Keratinocyte (primary cell): ENCODE measurements around the gene AGAP1. TPM values are rescaled to one million over a fixed set of nuclear protein-coding genes. Genes with fewer than 3 reads are reported as not detected.

Experiments used
- DNase-seq: peaks from one replicate; pipeline ENCODE4 v3.0.0-alpha.2; 2011; ENCODE audit warnings: low read depth, missing footprints, low spot score
- FAIRE-seq: peaks from 2 replicates; lab custom pipeline; 2011; peaks lifted over from hg19 to GRCh38; lab: Jason Lieb, UNC
- H2AFZ ChIP-seq: 2 replicates; pipeline ENCODE4 v1.6.0; 2012; ENCODE audit warnings: low read length, control low read depth, inconsistent platforms; ENCODE audit not compliant: control insufficient read depth
- H3K27ac ChIP-seq: 2 replicates; pipeline ENCODE4 v1.5.1; 2011; ENCODE audit warnings: low read length; ENCODE audit not compliant: control insufficient read depth, insufficient read depth
- H3K27me3 ChIP-seq: 3 replicates; pipeline ENCODE4 v1.6.0; 2011; ENCODE audit warnings: low read length; ENCODE audit not compliant: control insufficient read depth, insufficient read depth; ENCODE audit errors: extremely low read depth
- H3K36me3 ChIP-seq, 2 experiments: 2 replicates in 1 of 2; 3 replicates in 1 of 2; pipeline ENCODE4 v1.5.1; 2011; ENCODE audit warnings: low read length in 2 of 2, mild to moderate bottlenecking in 1 of 2; ENCODE audit not compliant: control insufficient read depth in 2 of 2, insufficient read depth in 2 of 2; ENCODE audit errors: extremely low read depth in 1 of 2
- H3K4me1 ChIP-seq: 3 replicates; pipeline ENCODE4 v1.5.1; 2011; ENCODE audit warnings: low read length; ENCODE audit not compliant: control insufficient read depth, insufficient read depth; ENCODE audit errors: extremely low read depth
- H3K4me2 ChIP-seq: 3 replicates; pipeline ENCODE4 v1.6.0; 2011; ENCODE audit warnings: low read depth, low read length; ENCODE audit not compliant: control insufficient read depth, insufficient read depth; ENCODE audit errors: extremely low read depth
- H3K4me3 ChIP-seq, 3 experiments: fragments of 200-600 bp in 1 of 3; sonication (generic) in 1 of 3; 2 replicates in 2 of 3; 3 replicates in 1 of 3; pipeline ENCODE4 v1.5.1; 2011 to 2016; ENCODE audit warnings: low read length in 3 of 3, mild to moderate bottlenecking in 3 of 3, control low read depth in 2 of 3, inconsistent platforms in 1 of 3, low read depth in 1 of 3, mixed read lengths in 1 of 3, mixed run types in 1 of 3, moderate library complexity in 1 of 3; ENCODE audit not compliant: control insufficient read depth in 2 of 3, insufficient read depth in 2 of 3; ENCODE audit errors: extremely low read depth in 1 of 3
- H3K79me2 ChIP-seq: 2 replicates; pipeline ENCODE4 v1.6.0; 2012; ENCODE audit warnings: low read length; ENCODE audit not compliant: control insufficient read depth, insufficient read depth
- H3K9ac ChIP-seq: 3 replicates; pipeline ENCODE4 v1.6.0; 2011; ENCODE audit warnings: low read length; ENCODE audit not compliant: control insufficient read depth, insufficient read depth; ENCODE audit errors: extremely low read depth
- H3K9me1 ChIP-seq: 3 replicates; pipeline ENCODE4 v1.6.0; 2011; ENCODE audit warnings: low read length; ENCODE audit not compliant: control insufficient read depth, insufficient read depth; ENCODE audit errors: extremely low read depth
- H3K9me3 ChIP-seq: 2 replicates; pipeline ENCODE4 v1.5.1; 2012; ENCODE audit warnings: low read depth, low read length; ENCODE audit not compliant: control insufficient read depth
- H4K20me1 ChIP-seq: 3 replicates; pipeline ENCODE4 v1.6.0; 2011; ENCODE audit warnings: low read length; ENCODE audit not compliant: control insufficient read depth, insufficient read depth; ENCODE audit errors: extremely low read depth
- EZH2 ChIP-seq: IDR thresholded peaks from one replicate; pipeline ENCODE4 v1.6.1; 2012; ENCODE audit warnings: inconsistent platforms, mild to moderate bottlenecking, low read length, moderate library complexity
- dilution Hi-C: fragments of 300-500 bp; cut with MboI; formaldehyde crosslinking; loops from one replicate; pipeline ENCODE4 v1.7.0; 2020; ENCODE audit warnings: low sequenced_read_pairs; ENCODE audit not compliant: extremely low pct_ligation_motif_present
- polyA plus RNA-seq, 5 experiments: library from polyadenylated mRNA; depleted of rRNA in 3 of 5; stranded (reverse) in 3 of 5; stranded (forward) in 1 of 5; unstranded in 1 of 5; fragments of >200 nt; gene quantifications; 1 replicate in 1 of 5; 2 replicates in 3 of 5; 3 replicates in 1 of 5; pipeline versions ENCODE4 v1.2.1 to v1.2.3, GENCODE V29; 2011 to 2012; ENCODE audit warnings: missing spikeins in 2 of 5, low read depth in 1 of 5, low replicate concordance in 1 of 5
- TF ChIP-seq, protein P1 (sequence below), 3 experiments: IDR thresholded peaks in 1 of 3; conservative IDR thresholded peaks in 1 of 3; optimal IDR thresholded peaks in 1 of 3; 2 replicates in 2 of 3; 3 replicates in 1 of 3; pipeline versions ENCODE3 to v1.5.1; 2011; ENCODE audit warnings: low read length in 3 of 3, mild to moderate bottlenecking in 3 of 3, moderate library complexity in 2 of 3, control low read depth in 1 of 3, inconsistent platforms in 1 of 3; ENCODE audit not compliant: insufficient read depth in 2 of 3; ENCODE audit errors: extremely low read depth in 1 of 3

AGAP1 gene
- polyA plus RNA-seq, 1 donor (not counting 4 experiments of a cell fraction or from before 2014, with no cell fraction given) = 12.6 TPM

DNA sequence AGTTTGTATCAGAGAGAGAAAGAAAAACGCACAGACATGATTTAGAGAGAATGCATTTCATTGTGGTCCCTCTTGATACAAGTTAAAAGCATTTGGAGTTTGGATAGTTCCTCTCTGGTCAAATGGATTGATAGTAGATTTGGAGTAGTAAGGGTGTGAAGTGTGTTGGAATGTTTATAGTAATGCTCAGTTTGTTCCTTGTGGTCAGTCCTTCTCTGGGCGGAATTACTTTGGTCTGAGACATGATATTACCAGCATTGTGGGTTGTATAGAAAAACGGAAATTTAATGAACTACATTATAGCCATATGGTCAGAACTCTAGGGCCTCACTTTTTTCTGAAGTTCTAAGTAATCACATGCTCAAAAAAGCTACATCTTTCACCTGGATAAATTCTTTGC is 178.9 kb downstream of the AGAP1 start:
- no peak overlapping the region for H3K4me2 ChIP-seq
- peaks cover 18% of the 10 kb centered on the region for H3K4me1 ChIP-seq
- no peak overlapping the region for H3K27ac ChIP-seq
- H3K9me1 ChIP-seq = peaks cover 2% of the 10 kb centered on the region
- TF ChIP-seq, protein P1, sequence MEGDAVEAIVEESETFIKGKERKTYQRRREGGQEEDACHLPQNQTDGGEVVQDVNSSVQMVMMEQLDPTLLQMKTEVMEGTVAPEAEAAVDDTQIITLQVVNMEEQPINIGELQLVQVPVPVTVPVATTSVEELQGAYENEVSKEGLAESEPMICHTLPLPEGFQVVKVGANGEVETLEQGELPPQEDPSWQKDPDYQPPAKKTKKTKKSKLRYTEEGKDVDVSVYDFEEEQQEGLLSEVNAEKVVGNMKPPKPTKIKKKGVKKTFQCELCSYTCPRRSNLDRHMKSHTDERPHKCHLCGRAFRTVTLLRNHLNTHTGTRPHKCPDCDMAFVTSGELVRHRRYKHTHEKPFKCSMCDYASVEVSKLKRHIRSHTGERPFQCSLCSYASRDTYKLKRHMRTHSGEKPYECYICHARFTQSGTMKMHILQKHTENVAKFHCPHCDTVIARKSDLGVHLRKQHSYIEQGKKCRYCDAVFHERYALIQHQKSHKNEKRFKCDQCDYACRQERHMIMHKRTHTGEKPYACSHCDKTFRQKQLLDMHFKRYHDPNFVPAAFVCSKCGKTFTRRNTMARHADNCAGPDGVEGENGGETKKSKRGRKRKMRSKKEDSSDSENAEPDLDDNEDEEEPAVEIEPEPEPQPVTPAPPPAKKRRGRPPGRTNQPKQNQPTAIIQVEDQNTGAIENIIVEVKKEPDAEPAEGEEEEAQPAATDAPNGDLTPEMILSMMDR (optimal IDR thresholded peaks at IDR 0.05 in 1 of 3, IDR thresholded peaks at IDR 0.05 in 1 of 3, conservative IDR thresholded peaks at IDR 0.05 in 1 of 3; ENCODE audit: extremely low read depth in 1 of 3, insufficient read depth in 2 of 3, low read length in 3 of 3) = no peak
- no peak for TF ChIP-seq EZH2
- H3K9ac ChIP-seq = no peak overlapping the region
- no peaks in the 10 kb centered on the region for H3K27me3 ChIP-seq
- dilution Hi-C loops = no loop called here
- H2AFZ ChIP-seq = no peak overlapping the region
- no peaks in the 10 kb centered on the region for H3K36me3 ChIP-seq
- no peaks in the 10 kb centered on the region for H3K9me3 ChIP-seq
- FAIRE-seq (peak; percentile 23), DNase-seq (no peak)
- H3K79me2 ChIP-seq = peaks cover 16% of the 10 kb centered on the region
- no peak overlapping the region for H3K4me3 ChIP-seq
- H4K20me1 ChIP-seq = peaks cover 11% of the 10 kb centered on the region

DNA sequence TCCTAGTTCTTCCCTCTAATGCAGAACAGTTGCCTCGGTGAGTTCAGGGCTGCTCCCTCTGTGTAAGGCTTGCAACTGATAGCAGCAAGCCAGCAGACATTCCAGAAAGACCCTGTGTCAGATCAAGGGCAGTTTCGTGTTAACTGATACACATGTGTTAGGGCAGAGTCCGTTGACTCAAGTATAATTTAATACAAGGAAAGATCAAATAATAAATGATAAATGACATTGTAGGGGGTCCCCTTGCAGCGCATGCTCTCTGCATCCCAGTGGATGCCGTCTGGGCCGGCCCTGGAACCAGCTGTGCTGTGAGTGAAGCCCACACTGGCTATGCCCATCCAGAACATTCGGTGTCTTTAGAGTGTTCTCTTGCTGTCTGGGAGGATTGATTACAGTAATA is 180.3 kb downstream of the AGAP1 start:
- TF ChIP-seq, protein P1 (optimal IDR thresholded peaks at IDR 0.05 in 1 of 3, IDR thresholded peaks at IDR 0.05 in 1 of 3, conservative IDR thresholded peaks at IDR 0.05 in 1 of 3; ENCODE audit: extremely low read depth in 1 of 3, insufficient read depth in 2 of 3, low read length in 3 of 3) = no peak
- no peak for TF ChIP-seq EZH2
- H3K9ac ChIP-seq = no peak overlapping the region
- dilution Hi-C loops = no loop called here
- H4K20me1 ChIP-seq = peaks cover 19% of the 10 kb centered on the region
- H3K4me3 ChIP-seq = no peak overlapping the region
- no peak overlapping the region for H3K27ac ChIP-seq
- H3K9me3 ChIP-seq = no peaks in the 10 kb centered on the region
- H3K9me1 ChIP-seq = peaks cover 2% of the 10 kb centered on the region
- peaks cover 26% of the 10 kb centered on the region for H3K79me2 ChIP-seq
- peaks cover 12% of the 10 kb centered on the region for H3K4me1 ChIP-seq
- H3K36me3 ChIP-seq = no peaks in the 10 kb centered on the region
- DNase-seq (no peak), FAIRE-seq (no peak)
- H2AFZ ChIP-seq = no peak overlapping the region
- H3K27me3 ChIP-seq = no peaks in the 10 kb centered on the region
- peak overlapping the region; percentile 20 for H3K4me2 ChIP-seq
